PFSK-1 (cell line): Measurements from ENCODE around the gene MBD6.

Experiments
- FOXP2 ChIP-seq: optimal IDR thresholded peaks from 2 replicates; pipeline ENCODE3; 2011; ENCODE audit warnings: borderline replicate concordance, control low read depth, inconsistent platforms; ENCODE audit not compliant: insufficient read depth; ENCODE audit errors: extremely low read length, extremely low read depth
- POLR2AphosphoS5 ChIP-seq: IDR thresholded peaks from 2 replicates; pipeline ENCODE4 v1.6.1; 2012; ENCODE audit warnings: low read depth, mild to moderate bottlenecking, control low read depth, low read length, moderate library complexity
- REST ChIP-seq, 2 experiments: IDR thresholded peaks; 2 replicates each; pipeline versions ENCODE4 v1.6.1 to v1.8.0; 2011 to 2012; ENCODE audit warnings: low read depth in 2 of 2, low read length in 2 of 2, control low read depth in 1 of 2, inconsistent platforms in 1 of 2, mild to moderate bottlenecking in 1 of 2, moderate library complexity in 1 of 2; ENCODE audit not compliant: insufficient read depth in 1 of 2
- SIN3A ChIP-seq: IDR thresholded peaks from 2 replicates; pipeline ENCODE4 v1.6.1; 2012; ENCODE audit warnings: mild to moderate bottlenecking, low read length, moderate library complexity, borderline replicate concordance; ENCODE audit not compliant: insufficient read depth
- TAF1 ChIP-seq: IDR thresholded peaks from 2 replicates; pipeline ENCODE4 v1.6.1; 2012; ENCODE audit warnings: low read length, control low read depth, borderline replicate concordance; ENCODE audit not compliant: insufficient read depth

The MBD6 gene

GRCh38 chr12:57513266-57513665, 9.4 kb upstream of the MBD6 start:
- TF ChIP-seq REST (IDR thresholded peaks at IDR 0.05; ENCODE audit: insufficient read depth in 1 of 2, low read depth in 2 of 2, low read length in 2 of 2) = no peak
- TF ChIP-seq TAF1 = no peak
- no peak for TF ChIP-seq SIN3A
- TF ChIP-seq POLR2AphosphoS5 = no peak; the same call in 1 of the 2 replicates
- no peak for TF ChIP-seq FOXP2

GRCh38 chr12:57514720-57515407, 7.8 kb upstream of the MBD6 start:
- no peak for TF ChIP-seq SIN3A

- TF ChIP-seq FOXP2 (no peak), TAF1 (no peak), SIN3A (no peak), POLR2AphosphoS5 (no peak; the same call in 1 of the 2 replicates), REST (IDR thresholded peaks at IDR 0.05; ENCODE audit: insufficient read depth in 1 of 2, low read depth in 2 of 2, low read length in 2 of 2) (no peak)
Observed at GRCh38 chr12:57515408-57515933, 7.2 kb upstream of the MBD6 start.

GRCh38 chr12:57515934-57516541, 6.6 kb upstream of the MBD6 start:
- TF ChIP-seq POLR2AphosphoS5 (peak; percentile 33; the same call in 1 of the 2 replicates), FOXP2 (no peak), SIN3A (no peak), TAF1 (no peak)

- TF ChIP-seq REST (IDR thresholded peaks at IDR 0.05; ENCODE audit: insufficient read depth in 1 of 2, low read depth in 2 of 2, low read length in 2 of 2) (no peak), FOXP2 (no peak), TAF1 (no peak; the same call in 1 of the 2 replicates), POLR2AphosphoS5 (peak; percentile 42), SIN3A (no peak)
Observed at GRCh38 chr12:57516617-57517153, 5.9 kb upstream of the MBD6 start.

GRCh38 chr12:57517187-57517586, 5.4 kb upstream of the MBD6 start:
- TF ChIP-seq FOXP2 (no peak), SIN3A (no peak), TAF1 (no peak), POLR2AphosphoS5 (no peak)
